SW 1271 (cell line): Measurements from ENCODE around the gene ADGRE3.
"Not testable (repeated sequence)": the region's sequence is repeated elsewhere in the genome, so short reads cannot be mapped to it uniquely, and the experiment has no call there.

Experiments
- DNase-seq, 2 experiments: peaks; one replicate each; lab custom pipeline; 2025; lab: John Stamatoyannopoulos, UW

Gene ADGRE3

GRCh38 chr19:14661372-14661924 lies 13.2 kb downstream of the ADGRE3 start:
- no peak for DNase-seq

GRCh38 chr19:14659874-14660489 lies 14.7 kb downstream of the ADGRE3 start:
- DNase-seq: no peak

- no peak for DNase-seq
Measured at GRCh38 chr19:14655726-14656125, 18.9 kb downstream of the ADGRE3 start.

GRCh38 chr19:14654786-14655560 lies 19.7 kb downstream of the ADGRE3 start:
- no peak for DNase-seq

GRCh38 chr19:14650161-14650560 lies 24.5 kb downstream of the ADGRE3 start:
- no peak for DNase-seq

GRCh38 chr19:14649020-14649419 lies 25.6 kb downstream of the ADGRE3 start:
- DNase-seq: no peak

GRCh38 chr19:14648506-14648905 lies 26.1 kb downstream of the ADGRE3 start:
- no peak for DNase-seq

- DNase-seq: no peak
Measured at GRCh38 chr19:14639536-14640277, 34.9 kb downstream of the ADGRE3 start.

GRCh38 chr19:14632286-14632685 lies 42.4 kb downstream of the ADGRE3 start:
- peak in 1 of 2 experiments; percentile 62 for DNase-seq

- DNase-seq: no peak
Measured at GRCh38 chr19:14629557-14629956, 45.1 kb downstream of the ADGRE3 start.

GRCh38 chr19:14624491-14624890 lies 50.2 kb downstream of the ADGRE3 start:
- not testable (repeated sequence) for DNase-seq

GRCh38 chr19:14619404-14619803 lies 55.2 kb downstream of the ADGRE3 start:
- DNase-seq: no peak

- no peak for DNase-seq
Measured at GRCh38 chr19:14616407-14616806, 58.2 kb downstream of the ADGRE3 start.

GRCh38 chr19:14615623-14616022 lies 59.0 kb downstream of the ADGRE3 start:
- no peak for DNase-seq

- no peak for DNase-seq
Measured at GRCh38 chr19:14614099-14614412, 60.6 kb downstream of the ADGRE3 start.

GRCh38 chr19:14613399-14614098 lies 61.1 kb downstream of the ADGRE3 start:
- DNase-seq: not testable (repeated sequence)

- no peak for DNase-seq
Measured at GRCh38 chr19:14612657-14613056, 62.0 kb downstream of the ADGRE3 start.

- DNase-seq: not testable (repeated sequence)
Measured at GRCh38 chr19:14612242-14612641, 62.4 kb downstream of the ADGRE3 start.

GRCh38 chr19:14611051-14611450 lies 63.6 kb downstream of the ADGRE3 start:
- DNase-seq: no peak

GRCh38 chr19:14606627-14607026 lies 68.0 kb downstream of the ADGRE3 start:
- DNase-seq: no peak

- no peak for DNase-seq
Measured at GRCh38 chr19:14603990-14604387, 70.7 kb downstream of the ADGRE3 start.

- no peak for DNase-seq
Measured at GRCh38 chr19:14599548-14600147, 75.0 kb downstream of the ADGRE3 start.
